Keratinocyte (primary cell): ENCODE measurements around the gene ARID1B. TPM values are rescaled to one million over a fixed set of nuclear protein-coding genes. Genes with fewer than 3 reads are reported as not detected.

Experiments used
- DNase-seq: peaks from one replicate; pipeline ENCODE4 v3.0.0-alpha.2; 2011; ENCODE audit warnings: low read depth, missing footprints, low spot score
- FAIRE-seq: peaks from 2 replicates; lab custom pipeline; 2011; peaks lifted over from hg19 to GRCh38; lab: Jason Lieb, UNC
- H2AFZ ChIP-seq: 2 replicates; pipeline ENCODE4 v1.6.0; 2012; ENCODE audit warnings: low read length, control low read depth, inconsistent platforms; ENCODE audit not compliant: control insufficient read depth
- H3K27ac ChIP-seq: 2 replicates; pipeline ENCODE4 v1.5.1; 2011; ENCODE audit warnings: low read length; ENCODE audit not compliant: control insufficient read depth, insufficient read depth
- H3K27me3 ChIP-seq: 3 replicates; pipeline ENCODE4 v1.6.0; 2011; ENCODE audit warnings: low read length; ENCODE audit not compliant: control insufficient read depth, insufficient read depth; ENCODE audit errors: extremely low read depth
- H3K36me3 ChIP-seq, 2 experiments: 2 replicates in 1 of 2; 3 replicates in 1 of 2; pipeline ENCODE4 v1.5.1; 2011; ENCODE audit warnings: low read length in 2 of 2, mild to moderate bottlenecking in 1 of 2; ENCODE audit not compliant: control insufficient read depth in 2 of 2, insufficient read depth in 2 of 2; ENCODE audit errors: extremely low read depth in 1 of 2
- H3K4me1 ChIP-seq: 3 replicates; pipeline ENCODE4 v1.5.1; 2011; ENCODE audit warnings: low read length; ENCODE audit not compliant: control insufficient read depth, insufficient read depth; ENCODE audit errors: extremely low read depth
- H3K4me2 ChIP-seq: 3 replicates; pipeline ENCODE4 v1.6.0; 2011; ENCODE audit warnings: low read depth, low read length; ENCODE audit not compliant: control insufficient read depth, insufficient read depth; ENCODE audit errors: extremely low read depth
- H3K4me3 ChIP-seq, 3 experiments: fragments of 200-600 bp in 1 of 3; sonication (generic) in 1 of 3; 2 replicates in 2 of 3; 3 replicates in 1 of 3; pipeline ENCODE4 v1.5.1; 2011 to 2016; ENCODE audit warnings: low read length in 3 of 3, mild to moderate bottlenecking in 3 of 3, control low read depth in 2 of 3, inconsistent platforms in 1 of 3, low read depth in 1 of 3, mixed read lengths in 1 of 3, mixed run types in 1 of 3, moderate library complexity in 1 of 3; ENCODE audit not compliant: control insufficient read depth in 2 of 3, insufficient read depth in 2 of 3; ENCODE audit errors: extremely low read depth in 1 of 3
- H3K79me2 ChIP-seq: 2 replicates; pipeline ENCODE4 v1.6.0; 2012; ENCODE audit warnings: low read length; ENCODE audit not compliant: control insufficient read depth, insufficient read depth
- H3K9ac ChIP-seq: 3 replicates; pipeline ENCODE4 v1.6.0; 2011; ENCODE audit warnings: low read length; ENCODE audit not compliant: control insufficient read depth, insufficient read depth; ENCODE audit errors: extremely low read depth
- H3K9me1 ChIP-seq: 3 replicates; pipeline ENCODE4 v1.6.0; 2011; ENCODE audit warnings: low read length; ENCODE audit not compliant: control insufficient read depth, insufficient read depth; ENCODE audit errors: extremely low read depth
- H3K9me3 ChIP-seq: 2 replicates; pipeline ENCODE4 v1.5.1; 2012; ENCODE audit warnings: low read depth, low read length; ENCODE audit not compliant: control insufficient read depth
- H4K20me1 ChIP-seq: 3 replicates; pipeline ENCODE4 v1.6.0; 2011; ENCODE audit warnings: low read length; ENCODE audit not compliant: control insufficient read depth, insufficient read depth; ENCODE audit errors: extremely low read depth
- EZH2 ChIP-seq: IDR thresholded peaks from one replicate; pipeline ENCODE4 v1.6.1; 2012; ENCODE audit warnings: inconsistent platforms, mild to moderate bottlenecking, low read length, moderate library complexity
- dilution Hi-C: fragments of 300-500 bp; cut with MboI; formaldehyde crosslinking; loops from one replicate; pipeline ENCODE4 v1.7.0; 2020; ENCODE audit warnings: low sequenced_read_pairs; ENCODE audit not compliant: extremely low pct_ligation_motif_present
- polyA plus RNA-seq, 5 experiments: library from polyadenylated mRNA; depleted of rRNA in 3 of 5; stranded (reverse) in 3 of 5; stranded (forward) in 1 of 5; unstranded in 1 of 5; fragments of >200 nt; gene quantifications; 1 replicate in 1 of 5; 2 replicates in 3 of 5; 3 replicates in 1 of 5; pipeline versions ENCODE4 v1.2.1 to v1.2.3, GENCODE V29; 2011 to 2012; ENCODE audit warnings: missing spikeins in 2 of 5, low read depth in 1 of 5, low replicate concordance in 1 of 5
- TF ChIP-seq, protein P1 (sequence below), 3 experiments: IDR thresholded peaks in 1 of 3; conservative IDR thresholded peaks in 1 of 3; optimal IDR thresholded peaks in 1 of 3; 2 replicates in 2 of 3; 3 replicates in 1 of 3; pipeline versions ENCODE3 to v1.5.1; 2011; ENCODE audit warnings: low read length in 3 of 3, mild to moderate bottlenecking in 3 of 3, moderate library complexity in 2 of 3, control low read depth in 1 of 3, inconsistent platforms in 1 of 3; ENCODE audit not compliant: insufficient read depth in 2 of 3; ENCODE audit errors: extremely low read depth in 1 of 3

The ARID1B gene
- polyA plus RNA-seq, 1 donor (not counting 4 experiments of a cell fraction or from before 2014, with no cell fraction given), result 14.9 TPM

DNA sequence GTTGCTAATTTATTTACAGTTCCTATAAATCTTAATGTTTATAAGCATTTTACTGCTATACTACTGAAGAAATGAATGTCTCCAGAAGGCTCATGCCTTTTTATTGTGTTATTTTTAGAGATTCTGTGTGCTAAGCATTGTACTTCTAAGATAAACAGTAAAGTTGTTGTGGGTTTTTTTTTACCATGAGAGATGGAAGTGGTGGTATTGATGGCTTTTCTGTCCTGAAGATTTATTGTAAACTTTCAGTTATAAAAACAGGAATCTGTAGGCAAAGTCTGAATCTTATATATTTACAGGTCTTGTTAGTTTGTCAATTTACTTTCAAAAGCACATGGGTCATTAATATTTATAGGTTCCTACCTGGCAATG is 299.3 kb downstream of the ARID1B start:
- Histone ChIP-seq H3K79me2 (no peaks in the 10 kb centered on the region), H3K4me2 (no peak overlapping the region), H3K9me3 (no peaks in the 10 kb centered on the region), H3K4me3 (no peak overlapping the region), H3K9ac (no peak overlapping the region), H3K36me3 (no peaks in the 10 kb centered on the region), H2AFZ (no peak overlapping the region), H3K27ac (no peak overlapping the region), H3K4me1 (peaks cover 3% of the 10 kb centered on the region), H4K20me1 (no peaks in the 10 kb centered on the region), H3K9me1 (no peaks in the 10 kb centered on the region), H3K27me3 (no peaks in the 10 kb centered on the region)
- FAIRE-seq, result no peak
- DNase-seq, result no peak
- no peak for TF ChIP-seq EZH2
- TF ChIP-seq, protein P1, sequence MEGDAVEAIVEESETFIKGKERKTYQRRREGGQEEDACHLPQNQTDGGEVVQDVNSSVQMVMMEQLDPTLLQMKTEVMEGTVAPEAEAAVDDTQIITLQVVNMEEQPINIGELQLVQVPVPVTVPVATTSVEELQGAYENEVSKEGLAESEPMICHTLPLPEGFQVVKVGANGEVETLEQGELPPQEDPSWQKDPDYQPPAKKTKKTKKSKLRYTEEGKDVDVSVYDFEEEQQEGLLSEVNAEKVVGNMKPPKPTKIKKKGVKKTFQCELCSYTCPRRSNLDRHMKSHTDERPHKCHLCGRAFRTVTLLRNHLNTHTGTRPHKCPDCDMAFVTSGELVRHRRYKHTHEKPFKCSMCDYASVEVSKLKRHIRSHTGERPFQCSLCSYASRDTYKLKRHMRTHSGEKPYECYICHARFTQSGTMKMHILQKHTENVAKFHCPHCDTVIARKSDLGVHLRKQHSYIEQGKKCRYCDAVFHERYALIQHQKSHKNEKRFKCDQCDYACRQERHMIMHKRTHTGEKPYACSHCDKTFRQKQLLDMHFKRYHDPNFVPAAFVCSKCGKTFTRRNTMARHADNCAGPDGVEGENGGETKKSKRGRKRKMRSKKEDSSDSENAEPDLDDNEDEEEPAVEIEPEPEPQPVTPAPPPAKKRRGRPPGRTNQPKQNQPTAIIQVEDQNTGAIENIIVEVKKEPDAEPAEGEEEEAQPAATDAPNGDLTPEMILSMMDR (optimal IDR thresholded peaks at IDR 0.05 in 1 of 3, IDR thresholded peaks at IDR 0.05 in 1 of 3, conservative IDR thresholded peaks at IDR 0.05 in 1 of 3; ENCODE audit: extremely low read depth in 1 of 3, insufficient read depth in 2 of 3, low read length in 3 of 3), result no peak
- dilution Hi-C loops, result no loop called here

DNA sequence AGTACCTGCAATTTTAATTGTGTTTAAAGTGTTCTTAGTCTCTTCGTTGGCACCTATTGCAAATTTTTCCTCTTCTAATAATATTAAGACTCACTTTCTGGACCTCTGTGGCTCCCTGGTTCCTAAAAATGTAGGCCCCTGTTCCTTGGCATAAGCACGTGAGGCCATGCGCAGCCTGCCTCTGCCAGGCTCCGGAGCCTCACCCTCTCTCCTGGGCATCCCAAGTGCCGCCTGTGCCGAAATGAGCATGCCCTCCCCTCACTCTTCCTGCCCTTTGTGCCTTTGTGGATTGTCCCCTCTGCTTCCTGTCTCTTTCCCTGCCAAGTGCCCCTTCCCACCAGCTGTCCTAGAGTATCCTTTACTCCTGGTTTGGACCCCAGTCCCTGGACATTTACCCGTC is 300.1 kb downstream of the ARID1B start:
- Histone ChIP-seq H3K9ac (no peak overlapping the region), H3K27ac (no peak overlapping the region), H2AFZ (no peak overlapping the region), H3K9me1 (no peaks in the 10 kb centered on the region), H3K79me2 (no peaks in the 10 kb centered on the region), H3K4me2 (no peak overlapping the region), H3K9me3 (no peaks in the 10 kb centered on the region), H3K4me1 (peaks cover 3% of the 10 kb centered on the region), H3K4me3 (no peak overlapping the region), H3K27me3 (no peaks in the 10 kb centered on the region), H3K36me3 (no peaks in the 10 kb centered on the region), H4K20me1 (no peaks in the 10 kb centered on the region)
- TF ChIP-seq EZH2, result no peak
- TF ChIP-seq, protein P1 (optimal IDR thresholded peaks at IDR 0.05 in 1 of 3, IDR thresholded peaks at IDR 0.05 in 1 of 3, conservative IDR thresholded peaks at IDR 0.05 in 1 of 3; ENCODE audit: extremely low read depth in 1 of 3, insufficient read depth in 2 of 3, low read length in 3 of 3), result no peak
- DNase-seq (no peak), FAIRE-seq (no peak)
- dilution Hi-C loops, result no loop called here
